Stimulated activated CD4-positive, alpha-beta T cell treated with anti-CD3 and anti-CD28 coated beads, Interleukin-2, amount 100 ng/mL, for 24 hours (primary cell): ENCODE results near the gene HS3ST1.

Source experiments
- DNase-seq, 2 donors: peaks; one replicate each; pipeline ENCODE4 v3.0.0-alpha.2; 2020

The HS3ST1 gene

DNA sequence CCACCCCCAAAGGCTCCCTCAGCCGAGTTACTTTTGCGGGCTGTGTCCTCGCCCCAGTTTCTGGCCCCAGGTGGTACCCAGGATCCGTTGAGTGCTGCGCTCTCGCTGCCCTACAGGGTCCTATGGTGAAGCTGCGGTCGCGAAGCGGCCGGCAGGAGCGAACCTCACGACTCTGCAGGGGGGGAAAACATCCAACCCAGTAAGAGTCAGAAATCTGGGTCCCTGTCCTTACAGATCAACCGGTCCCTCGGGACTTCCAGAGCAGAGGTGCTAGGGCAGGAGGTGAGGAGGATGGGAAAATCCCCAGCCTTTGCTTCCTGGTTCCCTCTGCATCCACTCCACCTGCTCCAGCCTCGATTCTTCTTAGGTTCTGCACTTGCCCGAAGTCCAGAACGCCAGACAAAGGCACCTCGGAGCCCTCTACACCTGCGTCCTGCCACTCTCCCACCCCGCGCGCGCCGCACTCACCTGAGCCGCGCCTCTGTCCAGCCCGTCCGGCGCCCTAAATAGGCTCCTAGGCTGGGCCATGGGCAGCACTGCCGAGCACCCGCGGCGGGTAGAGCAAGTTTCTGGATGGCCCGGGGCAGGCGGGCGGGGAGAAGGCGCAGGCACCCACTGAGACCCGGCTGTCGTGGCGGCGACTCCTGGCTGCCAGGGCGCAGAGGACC lies at the start of gene HS3ST1:
TSS of gene HS3ST1 (minus strand) at position 664 of the 668 bp plus-strand sequence. CDS start 28,889 bp downstream, outside the sequence.
- DNase-seq = no peak

DNA sequence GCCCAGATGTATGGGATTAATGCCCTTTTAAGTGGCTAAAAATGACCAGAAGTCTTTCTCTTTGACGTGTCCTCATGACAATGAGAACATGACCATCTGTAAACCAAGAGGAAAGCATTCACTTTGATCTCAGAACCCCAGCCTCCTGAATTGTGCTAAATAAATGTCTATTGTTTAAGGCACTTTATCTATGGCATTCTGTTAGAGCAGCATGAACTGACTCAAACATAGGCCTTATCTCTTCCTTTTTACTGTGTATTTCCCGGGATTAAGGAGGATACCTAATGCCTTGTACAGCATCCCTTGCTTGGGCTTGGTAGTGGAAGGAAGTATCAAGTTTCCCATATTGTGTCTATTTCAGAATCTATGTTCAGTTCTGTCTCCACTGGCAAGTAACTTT lies 47.2 kb upstream of the HS3ST1 start:
- no peak for DNase-seq

DNA sequence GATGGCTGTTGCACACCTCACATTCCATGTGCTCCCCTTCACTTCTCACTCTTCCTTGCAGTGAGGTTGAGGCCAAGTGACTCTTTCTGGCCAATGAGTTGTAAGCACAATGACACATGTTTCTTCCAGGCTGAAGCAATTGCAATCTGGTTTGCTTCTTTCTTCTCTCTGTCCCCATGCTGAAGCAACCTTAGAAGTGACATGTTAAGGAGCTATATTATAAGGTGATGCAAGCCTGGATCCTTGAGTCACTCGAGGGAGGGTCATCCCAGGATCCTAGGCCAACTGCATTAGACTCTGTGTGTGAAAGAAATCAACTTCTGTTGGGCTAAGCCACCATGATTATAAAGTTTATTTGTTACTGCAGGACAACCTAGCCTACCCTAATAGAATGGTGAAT lies 45.5 kb upstream of the HS3ST1 start:
- no peak for DNase-seq

DNA sequence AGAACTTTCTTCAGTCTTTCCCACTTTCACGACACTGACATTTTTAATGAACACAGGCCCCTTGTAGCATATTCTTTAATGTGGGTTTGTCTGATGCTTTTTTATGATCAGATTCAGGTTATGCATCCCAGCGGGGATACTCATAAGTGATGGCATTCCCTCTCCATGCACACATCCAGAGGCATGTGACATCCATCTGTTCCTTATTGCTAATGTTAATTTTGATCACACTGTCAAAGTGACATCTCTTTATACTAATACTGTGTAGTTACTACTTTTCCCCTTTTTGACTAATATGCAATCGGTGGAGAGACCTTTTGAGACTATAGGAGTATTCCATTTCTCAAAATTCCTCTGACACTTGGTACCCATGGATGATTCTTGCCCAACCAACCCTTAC lies 43.8 kb upstream of the HS3ST1 start:
- no peak for DNase-seq

DNA sequence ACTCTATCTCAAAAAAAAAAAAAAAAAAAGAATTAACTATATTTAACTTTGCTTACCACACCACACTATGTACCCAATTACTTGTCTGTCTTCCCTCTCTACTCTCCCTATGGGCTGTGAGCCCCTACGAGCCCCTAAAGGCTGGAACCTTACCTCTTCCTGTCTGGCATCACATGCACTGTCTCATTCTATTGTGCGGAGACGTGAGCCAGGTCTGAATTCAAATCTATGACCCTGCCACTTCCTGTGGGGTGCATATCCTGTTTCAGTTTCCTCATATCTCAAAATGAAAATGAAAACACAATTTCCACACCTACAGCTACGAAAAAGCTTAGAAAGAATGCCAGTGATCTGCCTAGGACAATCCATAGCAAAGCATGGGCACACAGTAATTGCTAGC lies 42.9 kb upstream of the HS3ST1 start:
- DNase-seq = peak; percentile 29 to 33

DNA sequence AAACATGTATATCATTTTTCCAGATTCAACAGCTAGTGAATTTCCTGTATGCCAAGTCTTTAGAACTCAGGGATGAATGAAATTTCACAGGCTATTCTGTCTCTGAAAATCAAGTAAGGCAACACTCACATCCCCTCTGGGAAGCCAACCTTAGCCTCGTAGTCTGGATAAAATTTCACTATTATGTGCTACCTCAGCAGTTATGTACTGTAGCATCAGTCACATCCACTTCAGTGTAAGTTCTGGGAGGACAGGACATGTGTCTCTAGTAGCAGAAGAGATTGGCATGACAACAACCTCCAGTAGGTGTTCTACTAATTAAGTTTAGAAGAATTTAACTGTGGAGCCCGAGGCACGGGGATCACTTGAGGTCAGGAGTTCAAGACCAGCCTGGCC lies 42.4 kb upstream of the HS3ST1 start:
- no peak for DNase-seq

DNA sequence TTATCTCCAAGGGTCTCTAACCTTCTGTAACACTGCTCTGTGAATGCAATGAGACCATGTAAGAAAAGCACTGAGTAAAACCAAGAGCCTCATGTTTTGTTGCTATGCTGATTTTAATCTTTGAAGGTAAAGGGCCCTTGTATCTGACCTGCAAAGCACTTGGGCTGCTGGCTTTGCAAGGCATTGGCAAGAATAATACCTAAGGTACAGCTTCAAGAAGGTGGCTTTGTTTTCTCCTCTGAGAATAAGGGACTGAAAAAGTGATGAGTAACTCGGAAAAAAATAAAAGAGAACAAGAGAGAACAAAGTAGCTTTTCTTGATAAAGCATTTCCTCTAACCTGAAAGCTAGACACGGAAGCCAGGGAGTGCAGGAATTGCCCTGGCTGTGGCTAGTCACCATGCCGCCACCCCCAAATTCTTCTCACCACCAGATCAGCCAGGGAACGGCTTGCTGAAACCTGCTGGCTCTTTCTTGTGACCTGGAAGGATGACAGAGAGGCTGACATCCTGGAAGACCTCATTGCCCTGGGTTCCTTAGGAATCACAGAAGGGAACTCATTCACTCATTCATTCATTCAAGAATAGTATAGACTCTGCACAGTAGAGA lies 41.8 kb upstream of the HS3ST1 start:
- no peak for DNase-seq

DNA sequence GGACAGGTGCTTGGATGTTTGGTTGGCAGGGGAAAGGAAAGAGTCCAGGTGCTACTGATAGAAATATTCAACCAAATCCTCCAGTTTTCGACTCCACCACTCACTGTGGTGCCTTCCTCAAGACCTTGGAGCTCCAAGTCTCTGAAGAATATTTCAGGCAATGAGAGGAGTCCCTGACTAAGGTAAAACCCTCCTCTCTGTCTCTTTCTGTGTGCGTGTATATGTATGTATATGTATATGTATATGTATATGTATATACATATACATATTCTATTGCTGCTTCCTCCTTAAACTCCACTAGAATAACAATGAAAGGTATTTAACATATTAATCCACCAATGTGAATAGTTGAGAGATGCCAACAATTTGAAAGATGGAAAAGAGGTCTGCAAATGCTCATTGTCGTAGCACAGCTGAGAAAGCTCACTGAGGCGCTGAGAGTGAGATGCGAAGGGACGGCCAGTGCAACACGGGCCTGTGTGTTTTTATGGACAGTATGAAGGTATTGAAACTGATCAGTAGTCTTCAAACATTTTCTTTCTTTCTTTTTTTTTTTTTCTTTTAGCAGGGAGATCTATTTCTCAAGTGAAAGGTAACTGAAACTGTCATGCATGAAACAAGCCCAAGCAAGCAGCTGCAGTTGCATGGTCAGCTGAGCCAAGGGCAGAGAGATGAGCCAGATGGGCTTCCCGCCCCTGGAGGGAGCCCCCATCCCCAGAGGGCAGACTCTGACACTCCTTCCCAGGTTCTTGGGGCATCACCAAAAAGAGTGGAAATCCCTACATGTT lies 41.1 kb upstream of the HS3ST1 start:
- DNase-seq = no peak

DNA sequence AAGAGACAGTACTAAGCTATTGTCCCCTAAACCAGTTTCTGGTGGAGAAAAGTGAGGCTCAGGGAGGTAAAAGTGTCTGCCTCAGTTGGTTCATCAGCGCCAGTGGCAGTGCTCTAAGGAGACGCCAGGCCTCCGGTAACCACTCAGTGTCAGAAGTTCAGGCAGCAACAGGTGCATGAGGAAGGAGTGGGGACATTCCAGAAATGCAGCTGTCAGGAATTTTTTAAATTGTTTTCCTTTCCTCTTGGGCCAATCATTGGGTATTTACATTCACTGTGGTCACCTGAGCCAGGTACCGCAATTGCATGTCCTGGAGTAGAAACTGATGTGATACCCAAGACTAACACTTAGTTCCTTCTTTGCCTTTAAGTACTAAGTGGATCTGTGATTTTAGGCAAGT lies 40.2 kb upstream of the HS3ST1 start:
- no peak for DNase-seq

DNA sequence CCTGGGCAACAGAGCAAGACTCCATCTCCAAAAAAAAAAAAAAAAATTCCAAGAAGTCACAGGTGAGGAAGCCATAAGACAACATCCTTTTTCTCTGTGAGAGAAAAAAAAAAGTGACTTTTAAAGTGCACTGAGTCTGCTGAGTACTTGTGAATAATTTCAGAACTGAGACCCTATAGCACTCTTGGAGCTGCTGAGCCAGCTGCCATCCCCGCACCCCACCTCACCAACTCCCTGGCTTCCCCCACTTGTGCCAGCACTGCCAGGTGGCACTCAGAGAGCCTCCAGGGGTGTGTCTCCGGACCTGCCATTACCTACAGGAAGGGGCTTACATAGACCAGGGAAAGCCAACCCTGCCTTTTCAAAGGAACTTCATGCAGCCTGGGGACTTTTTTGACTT lies 39.2 kb upstream of the HS3ST1 start:
- no peak for DNase-seq

DNA sequence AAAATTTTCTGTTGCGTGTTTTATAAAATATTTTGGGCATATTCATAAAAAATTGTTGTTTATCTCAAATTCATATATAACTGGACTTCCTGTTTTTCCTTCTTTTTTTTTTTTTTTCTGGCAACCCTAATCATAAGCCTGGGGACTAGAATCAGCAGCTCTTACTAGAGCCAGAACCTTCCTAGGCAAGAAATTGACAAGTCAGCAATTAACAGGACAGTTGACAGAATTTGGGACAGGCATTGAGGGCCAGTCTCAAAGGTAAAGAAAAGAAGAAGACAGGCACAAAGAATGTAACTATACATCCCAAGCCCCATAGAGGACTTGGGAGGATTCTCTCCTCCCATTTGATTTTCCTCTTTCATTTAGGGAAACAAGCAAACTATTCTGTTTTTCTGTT lies 35.0 kb upstream of the HS3ST1 start:
- DNase-seq = no peak

DNA sequence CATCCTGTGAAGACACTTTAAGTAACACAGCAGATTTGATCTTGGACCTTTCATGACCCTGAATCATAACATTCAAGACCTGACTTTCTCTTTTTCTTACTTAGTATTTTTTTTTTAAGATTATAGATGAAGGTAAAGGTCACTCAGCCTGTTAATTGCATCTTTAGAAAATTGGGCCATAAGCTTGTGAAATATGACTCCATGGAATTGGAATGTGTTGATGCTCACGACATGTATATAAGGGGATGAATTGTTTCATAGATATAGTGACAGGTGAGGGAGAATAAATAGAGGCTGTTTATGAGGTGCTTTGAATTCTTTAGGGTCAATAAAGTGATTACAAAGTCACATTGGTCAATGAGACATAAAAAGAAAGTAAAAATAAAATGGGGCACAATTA lies 27.7 kb upstream of the HS3ST1 start:
- DNase-seq = no peak

DNA sequence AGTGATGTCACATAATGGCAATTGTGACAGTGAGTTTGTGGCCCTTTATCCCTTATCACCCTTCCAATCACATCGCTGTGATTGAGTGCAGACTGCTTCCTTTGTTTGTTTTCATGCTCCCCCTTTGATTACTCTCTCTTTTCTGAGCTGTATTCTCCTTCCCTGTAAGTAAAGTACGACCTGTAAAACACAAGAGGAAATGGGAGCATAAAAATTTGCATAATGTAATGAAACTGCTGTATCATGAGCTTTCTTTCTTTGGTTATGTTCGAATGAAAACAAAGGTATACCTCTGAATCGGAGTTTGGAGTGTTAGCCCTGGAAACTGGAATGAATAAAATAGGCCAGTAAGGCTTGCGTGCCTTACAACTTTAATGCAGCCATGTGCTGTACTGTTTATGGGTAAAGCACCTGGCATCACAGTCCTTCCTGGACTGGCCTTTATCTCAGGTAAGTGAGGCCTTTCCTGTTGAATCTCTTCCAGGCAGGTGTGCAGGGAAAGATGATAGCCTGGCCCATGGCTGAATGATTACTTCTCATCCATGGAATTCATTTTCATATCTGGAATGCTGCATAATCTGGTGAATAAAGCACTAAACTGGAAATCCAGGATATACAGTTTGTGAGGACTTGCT lies 26.6 kb upstream of the HS3ST1 start:
- no peak for DNase-seq

DNA sequence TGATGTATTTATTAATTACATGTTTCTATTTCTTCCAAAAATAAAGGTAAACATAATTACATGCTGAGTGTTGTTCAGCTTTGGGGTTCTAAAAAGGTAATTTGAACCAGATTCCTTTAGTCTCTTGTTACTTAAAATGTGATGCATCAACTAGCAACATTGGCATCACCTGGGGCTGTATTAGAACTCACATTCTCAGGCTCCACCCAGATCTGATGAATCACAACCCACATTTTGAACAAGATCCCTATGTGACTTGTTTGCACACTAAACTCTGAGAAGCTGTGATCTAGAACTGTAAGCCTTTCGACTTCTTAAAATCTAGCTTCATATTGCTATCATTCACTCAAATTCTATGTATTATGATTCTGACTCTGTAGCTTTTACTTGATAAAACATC lies 23.0 kb upstream of the HS3ST1 start:
- no peak for DNase-seq

DNA sequence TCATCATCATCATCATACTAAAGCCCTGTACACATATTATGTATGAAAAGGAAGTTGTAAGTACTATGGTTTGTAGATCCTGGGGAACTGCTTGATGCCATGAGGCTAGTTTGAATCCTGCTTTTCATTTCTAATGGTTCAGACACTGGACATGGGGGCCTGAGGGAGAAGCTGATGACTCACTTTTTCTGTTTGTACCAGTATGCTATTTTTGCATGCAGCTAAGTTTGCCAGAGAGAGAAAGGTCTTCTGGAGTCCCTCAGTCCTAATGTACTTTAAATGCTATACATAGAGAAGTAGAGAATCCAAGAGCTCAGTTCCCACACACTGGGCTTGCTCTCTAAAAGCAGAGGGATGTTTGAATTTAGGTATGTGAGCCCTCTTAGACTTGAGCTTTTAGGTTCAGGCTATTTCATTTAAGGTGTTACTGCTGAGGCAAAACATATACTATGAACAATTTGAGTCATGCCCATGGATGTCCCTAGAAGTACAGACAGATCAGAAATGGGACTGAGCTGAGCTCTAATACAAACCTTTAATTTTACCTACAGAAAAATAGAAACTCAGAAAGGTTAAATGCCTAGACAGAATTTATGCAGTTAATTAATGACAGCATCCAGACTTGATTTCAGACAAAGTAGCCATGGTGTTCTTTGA lies 17.6 kb upstream of the HS3ST1 start:
- DNase-seq = no peak

DNA sequence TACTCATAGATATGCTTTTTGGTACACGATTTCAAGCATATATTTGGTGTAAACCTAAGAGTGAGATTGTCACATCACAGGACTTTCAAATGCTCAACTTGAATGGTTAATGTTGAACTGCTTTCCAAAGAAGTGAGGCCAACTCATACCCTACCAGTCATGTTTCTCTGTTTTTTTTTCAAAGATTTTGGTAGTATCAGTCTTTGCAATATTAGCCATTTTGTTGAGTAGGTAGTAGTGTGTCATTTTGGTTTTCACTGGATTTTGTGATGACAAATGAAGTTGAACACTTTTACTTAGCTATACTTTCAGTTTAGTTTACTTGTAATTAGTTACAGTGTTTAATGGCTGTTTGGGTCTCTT lies 12.5 kb upstream of the HS3ST1 start:
- no peak for DNase-seq

DNA sequence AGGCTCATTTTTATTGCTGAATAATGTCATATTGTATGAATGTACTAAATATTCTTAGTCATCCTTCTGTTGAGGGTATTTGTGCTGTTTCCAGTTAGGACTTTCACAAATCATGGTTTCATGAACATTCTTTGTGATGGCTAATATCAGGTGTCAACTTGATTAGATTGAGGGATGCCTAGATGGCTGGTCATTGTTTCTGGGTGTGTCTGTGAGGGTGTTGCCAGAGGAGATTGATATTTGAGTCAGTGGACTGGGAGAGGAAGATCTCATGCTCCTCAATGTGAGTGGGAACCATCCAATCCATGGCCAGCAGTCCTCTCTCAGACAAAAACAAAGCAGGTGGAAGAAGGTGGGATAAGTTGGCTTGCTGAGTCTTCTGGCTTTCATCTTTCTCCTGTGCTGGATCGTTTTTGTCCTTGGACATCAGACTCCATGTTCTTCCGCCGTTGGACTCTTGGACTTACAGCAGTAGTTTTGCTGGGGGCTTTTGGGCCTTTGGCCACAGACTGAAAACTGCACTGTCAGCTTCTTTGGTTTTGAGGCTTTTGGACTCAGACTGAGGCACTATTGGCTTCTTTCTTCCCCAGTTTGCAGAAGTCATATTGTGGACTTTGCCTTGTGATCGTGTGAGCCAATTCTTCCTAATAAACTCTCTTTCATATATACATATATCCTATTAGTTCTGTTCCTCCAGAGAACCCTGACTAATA lies 11.9 kb upstream of the HS3ST1 start:
- DNase-seq = no peak

DNA sequence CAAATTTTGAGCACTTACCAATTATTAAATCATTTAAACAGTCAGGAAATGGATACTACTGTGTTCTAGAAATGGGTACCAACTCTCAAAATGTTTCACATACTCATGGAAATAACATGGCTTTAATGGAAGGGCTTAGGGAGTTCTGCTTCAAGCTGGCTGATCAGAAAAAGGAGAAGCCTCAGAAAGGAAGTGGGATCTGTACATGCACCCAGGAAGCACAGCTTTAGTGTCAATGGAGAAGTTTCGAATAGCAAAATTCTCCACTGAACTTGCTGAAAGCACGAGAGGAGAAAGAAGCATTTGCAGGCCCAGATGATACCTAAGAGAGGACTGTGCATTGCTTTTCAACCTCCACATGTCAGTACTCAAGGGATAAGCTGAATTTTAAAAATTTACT lies 11.1 kb upstream of the HS3ST1 start:
- DNase-seq = no peak

DNA sequence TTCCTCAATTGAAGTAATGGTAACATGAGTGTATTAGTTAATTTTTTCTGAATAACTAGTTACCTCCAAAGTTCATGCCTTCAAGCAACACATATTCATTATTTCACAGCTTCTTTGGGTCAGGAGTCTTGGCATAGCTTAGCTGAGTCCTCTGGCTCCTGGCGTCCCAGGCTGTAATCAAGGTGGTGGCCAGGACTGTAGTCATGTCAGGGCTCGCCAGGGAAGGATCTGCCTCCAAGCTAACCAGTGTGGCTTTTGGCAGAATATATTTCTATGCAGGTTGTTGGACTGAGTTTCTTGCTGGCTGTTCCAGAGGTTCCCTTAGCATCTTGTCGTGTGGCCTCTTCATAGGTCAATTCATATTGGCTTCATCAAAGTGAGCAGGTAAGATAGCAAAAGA lies 10.0 kb upstream of the HS3ST1 start:
- DNase-seq = no peak

DNA sequence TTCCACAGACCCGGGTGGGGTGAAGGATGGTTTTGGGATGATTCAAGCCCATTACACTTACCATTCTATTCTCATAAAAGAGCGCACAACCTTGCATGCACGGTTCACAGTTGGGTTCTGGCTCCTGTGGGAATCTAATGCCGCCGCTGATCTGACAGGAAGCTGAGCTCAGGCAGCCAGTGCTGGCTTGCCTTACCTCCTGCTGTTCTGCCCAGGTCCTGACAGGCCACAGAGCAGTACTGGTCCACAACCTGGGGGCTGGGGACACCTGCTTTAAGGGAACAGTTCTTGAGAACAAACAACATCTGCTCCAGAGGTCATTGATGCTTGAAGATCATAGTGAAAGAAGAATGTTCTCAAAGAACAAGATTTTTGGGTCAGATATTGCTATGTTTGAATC lies 8.0 kb upstream of the HS3ST1 start:
- no peak for DNase-seq

DNA sequence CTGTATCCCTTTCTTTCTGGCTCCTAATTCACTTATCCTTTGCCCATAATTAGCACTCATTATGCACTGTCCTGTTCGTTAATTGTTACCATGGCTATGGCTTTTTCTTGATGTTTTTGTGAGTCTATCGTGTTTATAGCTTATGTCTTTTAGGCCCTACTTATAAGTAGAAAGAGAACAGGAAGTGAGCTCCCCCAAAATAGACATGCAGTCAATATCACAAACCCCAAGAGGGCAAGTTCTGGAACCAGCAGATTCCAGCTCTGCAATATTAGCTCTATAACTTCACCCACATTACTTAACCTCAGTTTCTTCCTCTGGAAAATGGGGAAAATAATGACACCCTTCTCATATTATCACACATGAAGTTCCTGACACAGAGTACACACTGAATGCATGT lies 7.4 kb upstream of the HS3ST1 start:
- DNase-seq = no peak

DNA sequence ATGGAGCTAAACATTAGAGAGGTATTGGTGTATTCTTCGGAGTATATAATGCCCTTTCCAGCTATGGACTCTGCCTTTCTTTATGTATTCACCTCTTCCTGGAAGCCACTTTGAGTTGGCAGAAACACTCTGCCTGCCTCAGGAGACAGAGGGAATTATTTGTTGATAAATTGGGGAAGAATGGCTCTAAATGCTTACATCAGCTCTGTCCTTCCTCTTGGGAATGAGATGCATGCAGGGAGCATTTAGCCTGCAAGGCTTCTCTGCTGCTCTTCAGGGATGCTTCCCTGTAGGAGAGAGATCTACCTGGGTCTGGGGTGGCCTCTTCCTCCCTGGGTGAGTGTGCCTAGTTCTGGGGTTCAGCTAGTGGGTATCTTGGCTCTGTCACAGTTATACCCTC lies 6.9 kb upstream of the HS3ST1 start:
- DNase-seq = no peak

DNA sequence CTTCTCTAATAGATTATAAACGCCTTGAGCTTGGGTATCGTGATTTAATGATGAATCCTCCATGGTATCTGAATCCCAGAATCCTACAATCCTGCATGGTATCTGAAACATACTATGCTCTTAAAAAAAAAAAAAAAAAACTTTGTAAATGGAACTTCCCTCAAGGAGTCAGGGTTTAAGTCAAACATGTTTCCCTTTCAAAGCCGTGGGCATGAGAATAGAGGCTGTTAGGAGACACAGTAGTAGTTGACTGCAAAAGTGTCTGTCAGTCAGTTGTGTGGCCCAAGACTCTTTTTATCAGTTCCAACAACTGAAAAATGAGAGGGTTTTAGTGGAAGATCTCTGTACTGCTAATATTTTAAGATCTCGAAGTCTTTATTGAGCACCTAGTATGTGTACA lies 2.4 kb upstream of the HS3ST1 start:
- DNase-seq = no peak
